Body of pancreas (tissue), 4 donors: ENCODE results near the gene SOHLH1.

ENCODE experiments used
- POLR2A ChIP-seq, 3 donors: fragments of 450-650 bp; IDR thresholded peaks; one replicate each; pipeline ENCODE4 v1.6.1; 2016; ENCODE audit warnings: antibody characterized with exemption in 3 of 3, mild to moderate bottlenecking in 2 of 3
- TF ChIP-seq, protein P1 (sequence below), 7 experiments: fragments of 450-650 bp in 4 of 7; fragments of 200-600 bp in 3 of 7; sonication (generic) in 3 of 7; IDR thresholded peaks; one replicate each; pipeline ENCODE4 v1.5.1; 2016 to 2019; ENCODE audit warnings: antibody characterized with exemption in 7 of 7

DNA sequence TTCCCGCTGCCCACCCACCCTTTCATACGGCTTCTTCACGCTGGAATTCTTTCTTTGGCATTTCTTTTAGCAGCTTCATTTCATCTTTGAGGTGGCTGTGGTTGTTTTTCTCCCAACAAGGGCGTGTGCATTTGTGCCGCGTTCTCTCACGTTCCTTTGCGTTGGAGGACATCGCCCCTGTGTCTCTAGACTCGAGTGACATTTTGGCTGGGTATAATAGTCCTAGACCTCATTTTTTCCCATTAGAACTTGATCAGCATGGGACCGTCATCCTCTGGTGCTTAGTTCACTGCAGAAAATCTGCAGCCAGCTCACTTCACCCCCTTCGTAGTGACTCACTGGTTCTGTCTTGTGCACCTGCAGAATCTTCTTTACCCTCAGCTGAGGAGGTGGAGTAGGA lies 32.2 kb upstream of the SOHLH1 start:
- TF ChIP-seq, protein P1, sequence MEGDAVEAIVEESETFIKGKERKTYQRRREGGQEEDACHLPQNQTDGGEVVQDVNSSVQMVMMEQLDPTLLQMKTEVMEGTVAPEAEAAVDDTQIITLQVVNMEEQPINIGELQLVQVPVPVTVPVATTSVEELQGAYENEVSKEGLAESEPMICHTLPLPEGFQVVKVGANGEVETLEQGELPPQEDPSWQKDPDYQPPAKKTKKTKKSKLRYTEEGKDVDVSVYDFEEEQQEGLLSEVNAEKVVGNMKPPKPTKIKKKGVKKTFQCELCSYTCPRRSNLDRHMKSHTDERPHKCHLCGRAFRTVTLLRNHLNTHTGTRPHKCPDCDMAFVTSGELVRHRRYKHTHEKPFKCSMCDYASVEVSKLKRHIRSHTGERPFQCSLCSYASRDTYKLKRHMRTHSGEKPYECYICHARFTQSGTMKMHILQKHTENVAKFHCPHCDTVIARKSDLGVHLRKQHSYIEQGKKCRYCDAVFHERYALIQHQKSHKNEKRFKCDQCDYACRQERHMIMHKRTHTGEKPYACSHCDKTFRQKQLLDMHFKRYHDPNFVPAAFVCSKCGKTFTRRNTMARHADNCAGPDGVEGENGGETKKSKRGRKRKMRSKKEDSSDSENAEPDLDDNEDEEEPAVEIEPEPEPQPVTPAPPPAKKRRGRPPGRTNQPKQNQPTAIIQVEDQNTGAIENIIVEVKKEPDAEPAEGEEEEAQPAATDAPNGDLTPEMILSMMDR (IDR thresholded peaks at IDR 0.05), result no peak
- TF ChIP-seq POLR2A (IDR thresholded peaks at IDR 0.05), result no peak
